ENCODE measurements around the gene MIA. TPM values are rescaled to one million over a fixed set of nuclear protein-coding genes. Genes with fewer than 3 reads are reported as not detected.

MIA gene
- polyA plus RNA-seq, 4 donors, result 2.7 to 4.3 (median 3.2) TPM; not detected in 1

- H3K9me3 ChIP-seq (ENCODE audit: control insufficient read depth in 2 of 2, insufficient read depth in 1 of 2, low read depth in 1 of 2, low read length in 1 of 2), result no peaks in the 10 kb centered on the region
- 86 to 92% (median 92%) methylated on average over 9 of the region's 9 CpGs for WGBS, 3 donors
- peaks cover 2 to 91% (median 11%) of the 10 kb centered on the region in 3 donors for H3K36me3 ChIP-seq (ENCODE audit: control insufficient read depth in 3 of 3, insufficient read depth in 2 of 3, low read depth in 1 of 3, low read length in 3 of 3)
- H3K4me3 ChIP-seq (ENCODE audit: low read depth in 1 of 3, low read length in 3 of 3), result no peak overlapping the region
- FAIRE-seq, result no peak
- peak overlapping the region in 1 of 3 donors; percentile 3 for H3K27ac ChIP-seq (ENCODE audit: low read depth in 1 of 3, low read length in 2 of 3)
- DNase-seq, result no peak
- peaks cover 0 to 12% (median 0%) of the 10 kb centered on the region in 3 donors for H3K4me1 ChIP-seq (ENCODE audit: control insufficient read depth in 3 of 3, insufficient read depth in 2 of 3, low read depth in 1 of 3, low read length in 2 of 3)
- H3K27me3 ChIP-seq (ENCODE audit: control insufficient read depth in 3 of 3, insufficient read depth in 3 of 3, low read length in 3 of 3), result no peaks in the 10 kb centered on the region
Observed at GRCh38 chr19:40737102-40737644, 38.1 kb upstream of the MIA start.

DNA sequence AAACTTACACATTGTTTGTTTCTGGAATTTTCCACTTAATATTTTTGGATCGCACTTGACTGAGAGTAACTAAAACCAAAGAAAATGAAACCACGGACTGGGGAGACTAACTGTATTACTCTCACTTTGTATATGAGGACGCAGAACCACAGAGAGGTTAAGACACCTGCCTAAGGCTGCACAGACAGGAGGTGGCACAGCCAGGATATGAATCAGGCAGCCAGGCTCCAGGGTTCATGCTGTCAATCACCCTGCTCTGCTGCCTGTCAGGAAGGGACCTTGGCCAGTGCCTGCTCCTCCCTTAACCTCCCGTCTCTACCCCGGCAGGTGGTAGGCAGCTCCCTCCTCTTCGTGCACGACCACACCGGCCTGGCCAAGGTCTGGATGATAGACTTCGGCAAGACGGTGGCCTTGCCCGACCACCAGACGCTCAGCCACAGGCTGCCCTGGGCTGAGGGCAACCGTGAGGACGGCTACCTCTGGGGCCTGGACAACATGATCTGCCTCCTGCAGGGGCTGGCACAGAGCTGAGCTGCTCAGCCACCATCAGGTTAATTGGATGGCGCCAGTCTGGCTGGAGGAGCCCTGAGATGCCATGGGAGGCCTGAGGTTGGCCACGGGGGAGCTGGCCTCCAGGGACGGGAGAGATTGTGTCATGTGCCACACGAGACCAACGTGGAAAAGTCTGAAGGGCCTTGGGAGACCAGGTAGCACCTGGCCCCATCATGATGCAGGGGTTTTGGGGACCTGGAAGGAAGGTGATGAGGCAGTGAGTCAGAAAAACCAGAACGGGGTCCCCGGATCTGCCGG is 36.1 kb upstream of the MIA start:
- Histone ChIP-seq H3K4me1 (ENCODE audit: control insufficient read depth in 3 of 3, insufficient read depth in 2 of 3, low read depth in 1 of 3, low read length in 2 of 3) (peaks cover 0 to 12% (median 0%) of the 10 kb centered on the region in 3 donors), H3K9me3 (ENCODE audit: control insufficient read depth in 2 of 2, insufficient read depth in 1 of 2, low read depth in 1 of 2, low read length in 1 of 2) (no peaks in the 10 kb centered on the region), H3K4me3 (ENCODE audit: low read depth in 1 of 3, low read length in 3 of 3) (no peak overlapping the region), H3K27me3 (ENCODE audit: control insufficient read depth in 3 of 3, insufficient read depth in 3 of 3, low read length in 3 of 3) (no peaks in the 10 kb centered on the region), H3K36me3 (ENCODE audit: control insufficient read depth in 3 of 3, insufficient read depth in 2 of 3, low read depth in 1 of 3, low read length in 3 of 3) (peaks cover 0 to 94% (median 9%) of the 10 kb centered on the region in 3 donors), H3K27ac (ENCODE audit: low read depth in 1 of 3, low read length in 2 of 3) (peak overlapping the region in 2 of 3 donors; percentile 22)
- DNase-seq (peak in 1 of 2 donors; percentile 63), FAIRE-seq (no peak)
- WGBS, 3 donors, result 53 to 72% (median 61%) methylated on average over 22 of the region's 22 CpGs

DNA sequence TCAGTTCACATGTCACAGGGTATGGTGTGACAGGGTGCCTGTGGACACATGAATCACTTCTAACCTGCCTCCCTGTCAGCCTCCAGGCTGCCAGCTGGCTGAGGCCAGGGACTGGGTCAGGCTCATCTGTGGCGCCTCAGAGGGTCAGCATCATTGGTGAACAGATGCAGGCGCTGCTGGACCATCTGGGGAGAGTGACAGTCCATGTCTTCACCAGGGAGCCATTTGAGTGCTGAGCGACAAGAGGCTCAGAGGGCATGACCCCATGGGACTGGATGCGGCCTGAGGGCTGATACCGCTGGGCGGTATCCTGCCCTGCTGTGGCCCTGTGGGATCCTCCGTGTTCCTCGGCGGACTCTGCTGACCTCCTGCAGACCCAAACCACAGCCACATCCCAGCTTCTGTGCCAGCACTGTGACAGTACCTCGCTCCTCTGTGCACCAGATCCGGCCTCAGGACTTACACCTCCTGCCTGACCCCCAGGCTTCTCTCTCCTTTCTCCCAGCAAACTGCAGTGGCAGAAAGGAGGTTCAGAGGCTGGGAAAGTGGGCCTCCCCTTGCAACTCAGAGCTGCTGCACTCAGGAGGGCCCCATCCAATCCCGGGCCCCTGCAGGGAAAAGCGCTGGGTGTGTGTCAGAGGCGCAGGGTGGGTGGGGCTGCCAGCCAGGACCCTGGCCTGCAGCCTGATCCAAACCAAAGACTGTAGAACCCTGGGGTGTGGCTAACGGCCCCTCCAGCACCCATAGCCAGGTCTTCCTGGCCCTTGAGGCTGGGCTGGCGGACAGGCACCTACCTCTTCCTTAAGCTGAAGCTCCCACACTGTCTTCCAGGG is 35.2 kb upstream of the MIA start:
- DNase-seq (no peak), FAIRE-seq (no peak)

DNA sequence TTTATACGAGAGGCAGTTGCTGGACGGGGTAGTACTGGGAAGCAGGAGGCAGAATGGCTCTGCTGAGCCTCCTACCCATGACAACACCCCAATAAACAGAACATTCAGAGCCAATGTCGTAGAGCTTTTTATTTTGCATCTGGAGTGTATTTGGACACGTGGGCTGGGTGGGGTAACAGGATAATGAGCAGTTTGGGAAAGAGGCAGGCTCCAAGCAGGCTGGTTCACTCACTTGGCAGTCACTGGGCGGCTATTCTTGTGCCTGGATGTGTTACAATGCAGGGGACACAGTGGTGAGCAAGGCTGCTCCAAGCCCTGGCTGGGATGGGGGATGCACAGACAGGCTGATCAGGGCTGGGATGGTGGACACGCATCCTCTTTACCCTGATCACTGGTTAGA is 34.6 kb upstream of the MIA start:
- 67 to 76% (median 72%) methylated on average over 6 of the region's 6 CpGs for WGBS, 3 donors
- H3K27ac ChIP-seq (ENCODE audit: low read depth in 1 of 3, low read length in 2 of 3), result peak overlapping the region in 2 of 3 donors; percentile 2 to 33
- H3K27me3 ChIP-seq (ENCODE audit: control insufficient read depth in 3 of 3, insufficient read depth in 3 of 3, low read length in 3 of 3), result no peaks in the 10 kb centered on the region
- no peaks in the 10 kb centered on the region for H3K9me3 ChIP-seq (ENCODE audit: control insufficient read depth in 2 of 2, insufficient read depth in 1 of 2, low read depth in 1 of 2, low read length in 1 of 2)
- DNase-seq (no peak), FAIRE-seq (no peak)
- no peak overlapping the region for H3K4me3 ChIP-seq (ENCODE audit: low read depth in 1 of 3, low read length in 3 of 3)
- H3K4me1 ChIP-seq (ENCODE audit: control insufficient read depth in 3 of 3, insufficient read depth in 2 of 3, low read depth in 1 of 3, low read length in 2 of 3), result peaks cover 0 to 12% (median 0%) of the 10 kb centered on the region in 3 donors
- H3K36me3 ChIP-seq (ENCODE audit: control insufficient read depth in 3 of 3, insufficient read depth in 2 of 3, low read depth in 1 of 3, low read length in 3 of 3), result peaks cover 0 to 84% (median 9%) of the 10 kb centered on the region in 3 donors

More for the DNA sequence above, 35.2 kb upstream of the MIA start:
- no peaks in the 10 kb centered on the region for H3K27me3 ChIP-seq (ENCODE audit: control insufficient read depth in 3 of 3, insufficient read depth in 3 of 3, low read length in 3 of 3)
- WGBS, 3 donors, result 81 to 85% (median 82%) methylated on average over 16 of the region's 16 CpGs
- H3K27ac ChIP-seq (ENCODE audit: low read depth in 1 of 3, low read length in 2 of 3), result peak overlapping the region in 1 of 3 donors; percentile 33
- H3K4me1 ChIP-seq (ENCODE audit: control insufficient read depth in 3 of 3, insufficient read depth in 2 of 3, low read depth in 1 of 3, low read length in 2 of 3), result peaks cover 0 to 12% (median 0%) of the 10 kb centered on the region in 3 donors
- H3K9me3 ChIP-seq (ENCODE audit: control insufficient read depth in 2 of 2, insufficient read depth in 1 of 2, low read depth in 1 of 2, low read length in 1 of 2), result no peaks in the 10 kb centered on the region
- H3K36me3 ChIP-seq (ENCODE audit: control insufficient read depth in 3 of 3, insufficient read depth in 2 of 3, low read depth in 1 of 3, low read length in 3 of 3), result peaks cover 0 to 88% (median 9%) of the 10 kb centered on the region in 3 donors
- no peak overlapping the region for H3K4me3 ChIP-seq (ENCODE audit: low read depth in 1 of 3, low read length in 3 of 3)

DNA sequence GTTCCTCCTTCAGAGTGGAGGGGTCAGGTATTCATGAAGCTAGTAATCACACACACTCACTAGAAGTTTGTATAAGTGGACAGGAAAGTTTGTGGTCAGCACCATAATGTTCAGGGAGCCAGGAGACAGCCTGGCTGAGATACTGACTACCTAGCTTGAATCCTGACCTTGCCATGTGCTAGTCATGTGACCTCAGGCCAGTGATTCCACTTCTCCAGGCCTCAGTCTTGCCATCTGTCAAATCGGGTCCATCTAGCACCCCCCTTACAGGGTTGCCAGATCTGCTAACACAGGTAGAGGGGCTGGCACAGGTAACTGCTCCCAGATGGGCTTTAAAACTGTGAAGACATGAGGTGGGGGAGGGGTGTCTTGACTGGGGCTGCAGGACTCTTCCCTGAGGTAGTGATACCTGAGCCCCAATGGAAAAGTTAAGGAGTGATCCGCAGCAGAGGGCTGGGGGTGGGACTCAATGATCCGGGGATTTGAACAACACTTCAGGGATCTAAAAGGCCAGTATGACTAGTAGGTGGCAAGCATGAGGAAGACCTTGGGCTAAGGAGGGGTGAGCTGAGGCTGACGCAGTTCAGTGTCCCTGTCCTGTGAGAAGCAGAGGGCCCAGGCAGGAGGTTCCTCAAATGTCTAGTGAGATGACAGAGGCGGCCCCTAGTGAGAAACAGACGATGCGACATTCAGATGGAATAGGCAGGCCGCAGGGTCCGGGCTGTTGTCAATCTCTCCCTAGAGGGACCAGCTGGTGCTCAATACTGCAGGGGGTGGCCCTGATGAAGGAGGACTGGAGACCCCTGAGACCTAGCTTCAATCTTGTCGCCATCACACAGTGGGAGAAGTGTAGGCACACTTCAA is 33.6 kb upstream of the MIA start:
- Histone ChIP-seq H3K9me3 (ENCODE audit: control insufficient read depth in 2 of 2, insufficient read depth in 1 of 2, low read depth in 1 of 2, low read length in 1 of 2) (no peaks in the 10 kb centered on the region), H3K27me3 (ENCODE audit: control insufficient read depth in 3 of 3, insufficient read depth in 3 of 3, low read length in 3 of 3) (no peaks in the 10 kb centered on the region), H3K4me3 (ENCODE audit: low read depth in 1 of 3, low read length in 3 of 3) (no peak overlapping the region), H3K4me1 (ENCODE audit: control insufficient read depth in 3 of 3, insufficient read depth in 2 of 3, low read depth in 1 of 3, low read length in 2 of 3) (peaks cover 0 to 11% (median 0%) of the 10 kb centered on the region in 3 donors), H3K27ac (ENCODE audit: low read depth in 1 of 3, low read length in 2 of 3) (peak overlapping the region in 2 of 3 donors; percentile 6 to 8), H3K36me3 (ENCODE audit: control insufficient read depth in 3 of 3, insufficient read depth in 2 of 3, low read depth in 1 of 3, low read length in 3 of 3) (peaks cover 0 to 73% (median 9%) of the 10 kb centered on the region in 3 donors)
- FAIRE-seq (no peak), DNase-seq (no peak)
- 82 to 90% (median 86%) methylated on average over 10 of the region's 10 CpGs for WGBS, 3 donors

DNA sequence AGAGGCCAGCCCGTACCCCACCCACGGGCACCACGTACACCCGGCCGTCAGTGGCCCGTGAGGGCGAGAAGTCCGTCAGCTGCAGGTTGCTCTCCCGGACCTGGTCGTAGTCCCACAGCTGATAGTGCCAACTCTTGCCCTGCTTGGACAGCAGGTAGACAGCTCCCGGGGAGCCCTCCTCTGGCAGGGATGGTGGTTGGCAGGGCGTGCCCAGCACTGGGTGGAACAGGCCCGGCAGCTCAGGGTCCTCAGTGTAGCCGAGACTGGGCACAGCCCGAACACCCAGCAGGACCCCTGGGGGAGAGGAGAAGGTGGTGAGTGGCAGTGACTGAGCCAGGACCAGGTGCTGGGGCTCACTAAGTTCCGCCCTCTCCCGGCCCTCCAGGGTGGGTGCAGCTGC is 32.8 kb upstream of the MIA start:
- Histone ChIP-seq H3K4me3 (ENCODE audit: low read depth in 1 of 3, low read length in 3 of 3) (no peak overlapping the region), H3K4me1 (ENCODE audit: control insufficient read depth in 3 of 3, insufficient read depth in 2 of 3, low read depth in 1 of 3, low read length in 2 of 3) (peaks cover 0 to 11% (median 0%) of the 10 kb centered on the region in 3 donors), H3K9me3 (ENCODE audit: control insufficient read depth in 2 of 2, insufficient read depth in 1 of 2, low read depth in 1 of 2, low read length in 1 of 2) (no peaks in the 10 kb centered on the region), H3K36me3 (ENCODE audit: control insufficient read depth in 3 of 3, insufficient read depth in 2 of 3, low read depth in 1 of 3, low read length in 3 of 3) (peaks cover 0 to 68% (median 6%) of the 10 kb centered on the region in 3 donors), H3K27me3 (ENCODE audit: control insufficient read depth in 3 of 3, insufficient read depth in 3 of 3, low read length in 3 of 3) (no peaks in the 10 kb centered on the region), H3K27ac (ENCODE audit: low read depth in 1 of 3, low read length in 2 of 3) (no peak overlapping the region)
- WGBS, 3 donors, result 30 to 71% (median 43%) methylated on average over 17 of the region's 17 CpGs
- FAIRE-seq (no peak), DNase-seq (peak in 1 of 2 donors; percentile 60)

GRCh38 chr19:40742886-40743285 is 32.4 kb upstream of the MIA start:
- H3K4me3 ChIP-seq (ENCODE audit: low read depth in 1 of 3, low read length in 3 of 3), result no peak overlapping the region
- H3K27ac ChIP-seq (ENCODE audit: low read depth in 1 of 3, low read length in 2 of 3), result no peak overlapping the region
- H3K36me3 ChIP-seq (ENCODE audit: control insufficient read depth in 3 of 3, insufficient read depth in 2 of 3, low read depth in 1 of 3, low read length in 3 of 3), result peaks cover 0 to 66% (median 5%) of the 10 kb centered on the region in 3 donors
- no peaks in the 10 kb centered on the region for H3K27me3 ChIP-seq (ENCODE audit: control insufficient read depth in 3 of 3, insufficient read depth in 3 of 3, low read length in 3 of 3)
- WGBS, 3 donors, result 86 to 93% (median 91%) methylated on average over 12 of the region's 12 CpGs
- no peak for DNase-seq
- FAIRE-seq, result no peak
- no peaks in the 10 kb centered on the region for H3K9me3 ChIP-seq (ENCODE audit: control insufficient read depth in 2 of 2, insufficient read depth in 1 of 2, low read depth in 1 of 2, low read length in 1 of 2)
- peaks cover 0 to 11% (median 0%) of the 10 kb centered on the region in 3 donors for H3K4me1 ChIP-seq (ENCODE audit: control insufficient read depth in 3 of 3, insufficient read depth in 2 of 3, low read depth in 1 of 3, low read length in 2 of 3)

Data from small intestine (tissue), 7 donors.